ENCODE data around the gene PKP2. TPM values are rescaled to one million over a fixed set of nuclear protein-coding genes. Genes with fewer than 3 reads are reported as not detected.

PKP2 gene
- total RNA-seq, 1 experiment from 2014 or later = 61.1 TPM

DNA sequence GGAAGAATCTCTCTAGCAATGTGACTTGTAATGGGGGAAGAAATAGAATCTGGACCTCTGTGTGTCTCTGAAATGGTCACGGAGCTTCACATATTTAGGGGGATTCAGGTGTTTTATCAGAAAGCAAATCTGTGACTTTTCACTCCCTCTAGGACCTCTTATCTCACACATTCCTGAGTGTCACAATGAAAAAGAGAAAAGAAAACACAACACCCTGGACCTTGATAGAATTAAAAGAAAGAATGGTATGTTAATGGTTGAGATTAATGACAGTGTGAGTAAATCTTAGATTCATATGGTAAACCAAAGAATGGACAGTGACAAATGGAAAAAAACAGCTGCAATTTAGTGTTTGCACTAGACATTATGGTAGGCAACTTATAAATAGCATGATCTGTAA lies 68.5 kb downstream of the PKP2 start:
- intact Hi-C loops (cut with micrococcal nuclease; ENCODE audit: unreplicated experiment) = loop anchor here (10.0 kb wide), 1 partner anchor 63 kb away; no protein-coding TSS in a partner anchor
- Mint-ChIP-seq H3K36me3 (ENCODE audit: insufficient read depth, unreplicated experiment) (peaks cover 4% of the 10 kb centered on the region), H3K4me1 (ENCODE audit: low read depth, unreplicated experiment) (no peaks in the 10 kb centered on the region), H3K27ac (ENCODE audit: unreplicated experiment) (no peak overlapping the region), H3K9me3 (ENCODE audit: low read depth, unreplicated experiment) (no peaks in the 10 kb centered on the region), H3K27me3 (ENCODE audit: unreplicated experiment) (no peaks in the 10 kb centered on the region), H3K4me3 (ENCODE audit: low read depth, unreplicated experiment) (no peak overlapping the region)
- DNase-seq = no peak
- CTCF ChIA-PET = no interaction called here
- BruUV-seq (replicated peaks) = no TSS peak
- no peak for TF ChIP-seq CTCF (IDR thresholded peaks at IDR 0.05; ENCODE audit: unreplicated experiment)

GRCh38 chr12:32826807-32827412 lies 69.7 kb downstream of the PKP2 start:
- H3K4me1 Mint-ChIP-seq (ENCODE audit: low read depth, unreplicated experiment) = peaks cover 6% of the 10 kb centered on the region

DNA sequence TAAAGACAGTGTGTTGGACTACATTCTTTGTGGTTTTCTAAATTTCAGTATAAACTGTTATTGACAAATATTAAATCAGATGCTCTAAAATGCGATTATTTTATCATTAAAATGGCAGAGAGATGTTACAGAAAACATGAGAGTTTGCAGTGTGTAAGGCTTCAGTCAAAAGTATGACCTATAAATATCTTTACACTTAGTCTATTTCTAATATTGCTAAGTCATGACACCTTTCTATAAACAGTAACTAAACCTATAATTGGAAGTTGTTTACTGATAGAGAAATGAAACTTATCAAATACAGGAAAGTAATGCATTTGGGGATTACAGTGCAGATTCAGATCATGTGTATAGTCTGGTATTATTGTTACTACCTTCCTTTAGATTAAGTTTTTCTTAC lies 72.0 kb downstream of the PKP2 start:
- Mint-ChIP-seq H3K27ac (ENCODE audit: unreplicated experiment) (no peak overlapping the region), H3K4me3 (ENCODE audit: low read depth, unreplicated experiment) (no peak overlapping the region), H3K27me3 (ENCODE audit: unreplicated experiment) (no peaks in the 10 kb centered on the region), H3K4me1 (ENCODE audit: low read depth, unreplicated experiment) (peaks cover 6% of the 10 kb centered on the region), H3K9me3 (ENCODE audit: low read depth, unreplicated experiment) (no peaks in the 10 kb centered on the region), H3K36me3 (ENCODE audit: insufficient read depth, unreplicated experiment) (peaks cover 7% of the 10 kb centered on the region)
- BruUV-seq (replicated peaks) = no TSS peak
- CTCF ChIA-PET = no interaction called here
- no peak for DNase-seq
- intact Hi-C loops (cut with micrococcal nuclease; ENCODE audit: unreplicated experiment) = loop anchor here (10.0 kb wide), 1 partner anchor 60 kb away; no protein-coding TSS in a partner anchor
- TF ChIP-seq CTCF (IDR thresholded peaks at IDR 0.05; ENCODE audit: unreplicated experiment) = no peak

More at GRCh38 chr12:32826807-32827412, 69.7 kb downstream of the PKP2 start:
- Mint-ChIP-seq H3K4me3 (ENCODE audit: low read depth, unreplicated experiment) (no peak overlapping the region), H3K36me3 (ENCODE audit: insufficient read depth, unreplicated experiment) (peaks cover 4% of the 10 kb centered on the region), H3K27ac (ENCODE audit: unreplicated experiment) (no peak overlapping the region), H3K9me3 (ENCODE audit: low read depth, unreplicated experiment) (no peaks in the 10 kb centered on the region), H3K27me3 (ENCODE audit: unreplicated experiment) (no peaks in the 10 kb centered on the region)
- TF ChIP-seq CTCF (IDR thresholded peaks at IDR 0.05; ENCODE audit: unreplicated experiment) = no peak
- CTCF ChIA-PET = interaction anchor here (0.7 kb wide), 1 partner anchor 20 kb away, joined by 3 read pairs; no protein-coding TSS in a partner anchor
- no peak for DNase-seq
- no TSS peak for BruUV-seq (replicated peaks)
- intact Hi-C loops (cut with micrococcal nuclease; ENCODE audit: unreplicated experiment) = loop anchor here (10.0 kb wide), 1 partner anchor 62 kb away; no protein-coding TSS in a partner anchor

DNA sequence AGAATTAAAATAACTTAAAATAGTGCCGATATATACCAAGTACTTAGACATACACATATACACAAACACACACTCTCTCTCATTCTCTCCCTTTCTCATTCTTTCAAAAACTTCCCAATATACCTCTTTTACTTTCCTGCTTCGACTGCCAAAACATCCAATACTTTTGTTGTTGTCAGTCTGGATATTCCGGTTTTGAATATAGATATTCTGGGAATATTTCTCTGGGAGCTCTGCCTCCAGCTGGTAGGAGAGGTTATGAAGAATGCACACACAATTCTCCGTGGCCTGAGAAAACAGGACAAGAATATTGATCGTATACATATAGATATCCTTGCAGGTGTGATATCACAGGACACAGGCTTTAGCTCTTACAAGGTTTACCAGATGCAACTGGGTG lies 74.2 kb downstream of the PKP2 start:
- Mint-ChIP-seq H3K4me3 (ENCODE audit: low read depth, unreplicated experiment) (no peak overlapping the region), H3K36me3 (ENCODE audit: insufficient read depth, unreplicated experiment) (peaks cover 8% of the 10 kb centered on the region), H3K9me3 (ENCODE audit: low read depth, unreplicated experiment) (no peaks in the 10 kb centered on the region), H3K27me3 (ENCODE audit: unreplicated experiment) (no peaks in the 10 kb centered on the region), H3K27ac (ENCODE audit: unreplicated experiment) (no peak overlapping the region), H3K4me1 (ENCODE audit: low read depth, unreplicated experiment) (peaks cover 6% of the 10 kb centered on the region)
- intact Hi-C loops (cut with micrococcal nuclease; ENCODE audit: unreplicated experiment) = loop anchor here (10.0 kb wide), 1 partner anchor 58 kb away; no protein-coding TSS in a partner anchor
- CTCF ChIA-PET = no interaction called here
- no peak for TF ChIP-seq CTCF (IDR thresholded peaks at IDR 0.05; ENCODE audit: unreplicated experiment)
- no peak for DNase-seq
- no TSS peak for BruUV-seq (replicated peaks)

Measured in Calu3 (cell line).